Vagina (tissue), 2 donors: ENCODE data around the gene CYP26B1. TPM values are rescaled to one million over a fixed set of nuclear protein-coding genes. Genes with fewer than 3 reads are reported as not detected.

Experiments
- DNase-seq, 2 donors: peaks; one replicate each; pipeline ENCODE4 v3.0.0-alpha.2; 2017; ENCODE audit errors: extremely low spot score in 2 of 2
- H3K27ac ChIP-seq: fragments of 200-600 bp; sonication (generic); one replicate; pipeline ENCODE4 v1.5.1; 2019
- H3K27me3 ChIP-seq: fragments of 200-600 bp; sonication (generic); one replicate; pipeline ENCODE4 v1.5.1; 2019
- H3K36me3 ChIP-seq, 2 donors: fragments of 200-600 bp; sonication (generic); one replicate each; pipeline ENCODE4 v1.5.1; 2017 to 2019
- H3K4me1 ChIP-seq: fragments of 200-600 bp; sonication (generic); one replicate; pipeline ENCODE4 v1.5.1; 2019
- H3K4me3 ChIP-seq, 2 donors: fragments of 200-600 bp; sonication (generic); 1 replicate in 1 of 2; 2 replicates in 1 of 2; pipeline ENCODE4 v1.5.1; 2016 to 2019
- H3K9me3 ChIP-seq: fragments of 200-600 bp; sonication (generic); one replicate; pipeline ENCODE4 v1.5.1; 2019
- CTCF ChIP-seq, 3 experiments: fragments of 450-650 bp in 2 of 3; fragments of 200-600 bp in 1 of 3; sonication (generic) in 1 of 3; IDR thresholded peaks; one replicate each; pipeline ENCODE4 v1.5.1; 2017 to 2019; ENCODE audit warnings: antibody characterized with exemption in 3 of 3, mild to moderate bottlenecking in 2 of 3, moderate library complexity in 2 of 3
- POLR2A ChIP-seq, 2 donors: fragments of 450-650 bp; IDR thresholded peaks; one replicate each; pipeline ENCODE4 v1.6.1; 2017; ENCODE audit warnings: antibody characterized with exemption in 2 of 2, mild to moderate bottlenecking in 2 of 2, moderate library complexity in 2 of 2
- POLR2AphosphoS5 ChIP-seq, 2 donors: sonication (generic); formaldehyde crosslinking; IDR thresholded peaks; one replicate each; pipeline ENCODE4 v1.9.0; 2017; ENCODE audit warnings: antibody characterized with exemption in 2 of 2, mild to moderate bottlenecking in 2 of 2, low read depth in 1 of 2; ENCODE audit not compliant: insufficient read depth in 1 of 2
- intact Hi-C: fragments of 100-400 bp; cut with DNase I; formaldehyde crosslinking; loops from one replicate; pipeline ENCODE4 v1.15.1; 2023
- total RNA-seq: library from RNA; depleted of rRNA; stranded (reverse); fragments of >200 nt; gene quantifications from one replicate; pipeline ENCODE4 v1.2.3, GENCODE V29; 2016

The CYP26B1 gene
- total RNA-seq, 1 donor from 2014 or later = 6.9 TPM

GRCh38 chr2:72096181-72096580, 51.5 kb downstream of the CYP26B1 start:
- no peak for DNase-seq
- no peaks in the 10 kb centered on the region for H3K27me3 ChIP-seq
- intact Hi-C loops = no loop called here
- no peak overlapping the region for H3K27ac ChIP-seq
- H3K9me3 ChIP-seq = no peaks in the 10 kb centered on the region
- no peaks in the 10 kb centered on the region for H3K36me3 ChIP-seq
- no peak overlapping the region for H3K4me3 ChIP-seq
- no peak for TF ChIP-seq POLR2A (IDR thresholded peaks at IDR 0.05)
- TF ChIP-seq CTCF (IDR thresholded peaks at IDR 0.05) = no peak
- no peak for TF ChIP-seq POLR2AphosphoS5 (IDR thresholded peaks at IDR 0.05; ENCODE audit: insufficient read depth in 1 of 2, low read depth in 1 of 2)
- H3K4me1 ChIP-seq = no peaks in the 10 kb centered on the region

GRCh38 chr2:72095364-72095763, 52.3 kb downstream of the CYP26B1 start:
- DNase-seq = no peak
- H3K27ac ChIP-seq = no peak overlapping the region
- TF ChIP-seq POLR2A (IDR thresholded peaks at IDR 0.05) = no peak
- TF ChIP-seq POLR2AphosphoS5 (IDR thresholded peaks at IDR 0.05; ENCODE audit: insufficient read depth in 1 of 2, low read depth in 1 of 2) = no peak
- no peak for TF ChIP-seq CTCF (IDR thresholded peaks at IDR 0.05)
- no peaks in the 10 kb centered on the region for H3K27me3 ChIP-seq
- intact Hi-C loops = no loop called here
- no peaks in the 10 kb centered on the region for H3K4me1 ChIP-seq
- no peak overlapping the region for H3K4me3 ChIP-seq
- no peaks in the 10 kb centered on the region for H3K36me3 ChIP-seq
- no peaks in the 10 kb centered on the region for H3K9me3 ChIP-seq

GRCh38 chr2:72094701-72095100, 53.0 kb downstream of the CYP26B1 start:
- peak in 1 of 2 donors; percentile 69 for DNase-seq
- no peak overlapping the region for H3K27ac ChIP-seq
- intact Hi-C loops = no loop called here
- no peaks in the 10 kb centered on the region for H3K36me3 ChIP-seq
- no peaks in the 10 kb centered on the region for H3K27me3 ChIP-seq
- H3K9me3 ChIP-seq = no peaks in the 10 kb centered on the region
- H3K4me1 ChIP-seq = no peaks in the 10 kb centered on the region
- H3K4me3 ChIP-seq = no peak overlapping the region
- TF ChIP-seq POLR2AphosphoS5 (IDR thresholded peaks at IDR 0.05; ENCODE audit: insufficient read depth in 1 of 2, low read depth in 1 of 2) (no peak), POLR2A (IDR thresholded peaks at IDR 0.05) (no peak), CTCF (IDR thresholded peaks at IDR 0.05) (no peak)

- Histone ChIP-seq H3K27ac (no peak overlapping the region), H3K36me3 (no peaks in the 10 kb centered on the region), H3K27me3 (no peaks in the 10 kb centered on the region), H3K4me3 (no peak overlapping the region), H3K9me3 (no peaks in the 10 kb centered on the region), H3K4me1 (no peaks in the 10 kb centered on the region)
- TF ChIP-seq CTCF (IDR thresholded peaks at IDR 0.05) (no peak), POLR2A (IDR thresholded peaks at IDR 0.05) (no peak), POLR2AphosphoS5 (IDR thresholded peaks at IDR 0.05; ENCODE audit: insufficient read depth in 1 of 2, low read depth in 1 of 2) (no peak)
- intact Hi-C loops = no loop called here
- DNase-seq = no peak
These were observed 55.6 kb downstream of the CYP26B1 start for GRCh38 chr2:72092111-72092510.

GRCh38 chr2:72090781-72091482, 56.7 kb downstream of the CYP26B1 start:
- H3K4me3 ChIP-seq = no peak overlapping the region
- H3K4me1 ChIP-seq = no peaks in the 10 kb centered on the region
- intact Hi-C loops = no loop called here
- no peak overlapping the region for H3K27ac ChIP-seq
- H3K9me3 ChIP-seq = no peaks in the 10 kb centered on the region
- DNase-seq = peak in 1 of 2 donors; percentile 82
- H3K27me3 ChIP-seq = no peaks in the 10 kb centered on the region
- no peaks in the 10 kb centered on the region for H3K36me3 ChIP-seq
- TF ChIP-seq CTCF (IDR thresholded peaks at IDR 0.05) (no peak), POLR2A (IDR thresholded peaks at IDR 0.05) (no peak), POLR2AphosphoS5 (IDR thresholded peaks at IDR 0.05; ENCODE audit: insufficient read depth in 1 of 2, low read depth in 1 of 2) (no peak)
